Activated CD4-positive, alpha-beta T cell treated with anti-CD3 and anti-CD28 coated beads for 48 hours (primary cell): ENCODE results near the gene TMTC4.
A peak's percentile ranks its signal among the peaks of the same experiment; 100 is the strongest.
"Not testable (repeated sequence)": the region's sequence is repeated elsewhere in the genome, so short reads cannot be mapped to it uniquely, and the experiment has no call there.

Experiments used
- DNase-seq: peaks from one replicate; pipeline ENCODE4 v3.0.0-alpha.2; 2020

Gene TMTC4

DNA sequence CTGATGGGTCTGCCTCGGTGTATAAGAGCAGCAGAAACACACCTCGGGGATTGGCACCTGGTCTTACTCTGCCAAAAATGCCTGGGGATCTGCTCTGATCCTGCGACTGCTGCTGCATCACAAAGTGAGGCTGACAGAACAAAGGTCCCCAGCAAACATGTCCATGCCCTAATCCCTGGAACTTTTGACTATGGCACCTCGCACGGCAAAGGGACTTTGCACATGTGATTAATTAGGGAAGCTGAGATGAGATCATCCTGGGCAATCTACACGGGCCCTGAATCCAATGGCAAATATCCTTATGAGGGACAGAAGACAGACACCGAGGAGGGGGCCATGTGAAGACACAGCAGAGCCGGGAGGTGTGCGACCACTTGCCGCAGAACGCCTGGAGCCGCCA lies 94.5 kb downstream of the TMTC4 start:
- no peak for DNase-seq

DNA sequence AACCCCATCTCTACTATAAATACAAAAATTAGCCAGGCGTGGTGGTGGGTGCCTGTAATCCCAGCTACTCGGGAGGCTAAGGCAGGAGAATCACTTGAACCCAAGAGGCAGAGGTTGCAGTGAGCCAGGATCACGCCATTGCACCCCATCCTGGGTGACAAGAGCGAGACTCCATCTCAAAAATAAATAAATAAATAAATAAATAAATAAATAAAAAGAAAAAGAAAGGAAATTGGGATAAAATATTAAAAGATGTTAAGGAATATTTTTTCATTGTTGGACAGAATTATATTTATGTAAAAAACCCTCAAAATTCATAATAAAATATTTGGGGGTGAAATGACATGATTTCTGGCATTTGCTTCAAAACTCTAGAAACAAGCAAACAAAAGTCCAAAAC lies 97.4 kb downstream of the TMTC4 start:
- DNase-seq: not testable (repeated sequence)

DNA sequence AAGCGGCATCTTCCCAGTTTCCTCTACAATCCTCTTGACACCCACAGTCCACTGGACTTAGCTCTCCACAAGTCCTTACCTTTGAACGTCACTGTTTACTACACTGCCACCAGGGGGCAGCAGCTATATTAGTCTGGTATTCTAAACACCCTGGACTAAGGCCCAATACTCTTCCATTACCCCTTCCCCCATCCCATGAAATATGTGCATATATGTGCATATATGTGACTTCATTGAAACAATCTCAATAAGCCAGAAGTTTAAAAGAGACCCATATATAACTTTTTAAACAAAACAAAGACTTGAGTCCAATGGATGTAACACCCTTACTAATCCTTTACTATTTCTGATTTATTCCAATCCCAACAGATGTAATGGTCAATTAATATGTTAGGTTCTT lies 101.5 kb downstream of the TMTC4 start:
- DNase-seq: peak; percentile 81

DNA sequence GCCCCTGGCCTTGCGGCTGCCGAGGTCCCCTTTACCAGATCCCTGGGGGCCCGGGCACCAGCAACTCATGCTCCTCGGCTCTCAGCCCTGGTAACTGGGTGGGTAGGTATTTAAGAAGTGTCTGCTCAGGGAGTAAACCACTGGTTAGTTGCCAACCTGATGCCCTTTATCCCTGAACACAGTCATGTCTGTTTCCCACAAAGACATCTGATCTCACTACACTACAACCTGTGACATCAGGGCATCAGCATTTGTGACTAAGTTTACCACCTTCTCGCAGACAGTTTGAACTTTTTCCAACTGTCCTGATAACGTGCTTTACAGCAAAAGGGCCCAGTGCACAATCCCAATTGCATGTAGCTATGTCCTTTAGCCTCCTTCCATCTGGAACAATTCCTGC lies 108.1 kb downstream of the TMTC4 start:
- no peak for DNase-seq

DNA sequence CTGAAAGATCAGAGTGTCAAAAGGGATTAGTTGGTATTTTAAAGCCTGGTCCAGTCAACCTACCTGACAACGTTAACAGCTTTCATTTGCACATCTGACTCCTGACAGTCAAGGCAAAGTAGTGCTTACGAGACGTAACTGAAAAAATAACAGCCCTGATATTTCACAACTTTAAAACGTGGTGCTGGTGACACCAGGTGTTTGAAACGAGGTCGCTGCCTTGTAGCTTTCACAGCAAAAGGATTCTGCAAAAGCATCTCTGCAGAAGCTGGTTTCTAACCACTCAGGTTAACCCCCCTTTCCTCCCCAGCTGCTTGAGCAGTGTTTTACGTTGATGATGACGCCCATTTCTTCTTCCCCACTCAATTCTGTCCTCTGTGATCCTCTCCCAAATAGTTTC lies 109.3 kb downstream of the TMTC4 start:
- no peak for DNase-seq

DNA sequence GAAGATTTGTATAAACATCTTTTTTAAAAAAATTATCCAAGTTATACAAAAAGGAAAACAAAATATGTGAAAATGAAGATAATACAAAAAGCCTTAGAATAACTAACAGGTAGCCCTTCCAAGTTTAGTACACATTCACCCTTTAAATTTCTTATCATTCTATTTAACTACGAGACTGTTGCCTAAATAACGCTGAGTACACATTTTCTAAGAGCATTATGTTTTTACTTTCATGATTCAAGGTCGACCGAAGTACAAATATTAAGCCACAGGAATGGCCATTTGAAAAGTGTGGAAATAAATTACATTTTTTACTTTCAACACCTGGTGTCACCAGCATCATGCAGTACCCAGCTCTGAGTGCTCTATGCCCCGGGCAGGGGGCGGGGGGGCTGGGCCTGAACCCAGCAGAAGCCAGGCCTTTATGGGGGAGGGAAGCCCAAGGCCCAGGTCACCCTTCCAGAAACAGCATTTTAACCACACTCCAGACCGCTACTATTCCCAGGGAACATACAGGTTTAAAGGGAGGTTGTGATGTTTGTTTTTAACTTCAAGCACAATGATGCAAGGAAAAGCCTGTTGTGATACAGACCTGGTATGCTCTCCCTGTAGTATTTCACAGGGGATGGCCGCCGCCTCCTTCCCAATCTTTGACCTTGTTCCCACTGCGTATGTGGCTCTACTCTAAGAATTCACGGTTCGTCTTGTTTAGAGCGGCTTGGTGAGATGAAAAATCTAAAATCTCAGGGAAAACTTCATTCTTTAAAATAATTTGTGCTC lies 110.0 kb downstream of the TMTC4 start:
- no peak for DNase-seq

DNA sequence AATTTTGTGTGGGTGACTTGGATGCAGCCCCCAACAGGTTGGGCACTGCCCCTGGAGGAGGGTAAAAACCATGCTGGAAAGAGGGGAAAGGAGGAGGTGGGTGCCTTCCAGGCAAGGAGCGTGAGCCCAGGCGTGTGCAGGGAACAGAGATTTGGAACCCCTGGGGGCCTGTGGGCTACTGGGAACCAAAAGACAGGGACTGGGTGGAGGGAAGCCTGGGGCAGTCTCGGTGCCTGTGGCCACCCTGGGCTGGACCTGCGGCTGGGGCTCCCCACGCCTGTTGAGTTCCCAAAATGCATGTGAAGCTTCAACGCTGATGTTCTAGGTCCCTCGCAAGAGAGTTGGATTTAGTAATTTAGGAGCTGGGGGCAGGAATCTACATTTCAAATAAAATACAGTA lies 110.8 kb downstream of the TMTC4 start:
- no peak for DNase-seq

DNA sequence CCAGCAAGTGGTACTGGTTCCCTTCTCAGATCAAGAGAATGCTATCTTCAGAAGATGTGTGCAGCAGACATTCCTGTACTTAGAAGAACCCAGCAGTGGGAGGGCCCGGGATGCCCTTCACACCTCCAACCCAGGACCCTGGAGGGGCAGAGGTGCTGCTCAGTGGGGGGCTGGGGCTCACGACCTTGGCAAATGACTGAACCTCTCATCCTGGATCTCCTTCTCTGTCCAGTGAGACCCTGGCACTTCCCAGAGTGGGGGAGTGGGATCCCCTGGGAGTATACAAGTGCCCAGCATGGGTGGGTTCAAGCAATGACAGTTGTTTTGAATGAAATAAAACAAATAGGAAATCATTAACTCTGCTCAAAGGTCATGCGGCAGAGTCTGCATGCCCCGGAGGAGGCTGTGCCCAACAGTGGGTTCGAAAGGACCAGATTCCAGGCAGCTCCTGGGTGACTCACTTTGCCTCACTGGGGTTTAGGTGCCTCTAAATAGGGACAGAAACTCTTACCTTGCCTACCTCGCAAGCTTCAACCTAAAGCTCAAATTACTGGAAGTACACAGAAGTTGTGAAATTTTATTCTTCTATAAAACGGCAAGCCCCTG lies 112.9 kb downstream of the TMTC4 start:
- DNase-seq: no peak

DNA sequence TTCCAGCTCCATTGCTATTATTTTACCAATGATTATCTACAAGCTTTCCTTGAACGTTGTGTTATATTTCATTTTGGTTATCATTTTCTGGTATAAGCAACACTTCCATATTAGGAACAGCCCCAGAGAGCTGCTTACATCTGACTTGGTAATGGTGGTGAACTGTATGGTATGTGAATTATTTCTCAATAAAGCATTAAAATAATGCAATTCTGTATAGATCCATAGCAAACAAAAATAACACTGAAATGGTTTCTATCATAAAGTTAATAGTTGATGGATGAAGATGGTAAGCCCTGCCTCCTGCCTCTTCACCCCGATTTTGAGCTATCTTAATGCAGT lies 113.5 kb downstream of the TMTC4 start:
- DNase-seq: no peak

DNA sequence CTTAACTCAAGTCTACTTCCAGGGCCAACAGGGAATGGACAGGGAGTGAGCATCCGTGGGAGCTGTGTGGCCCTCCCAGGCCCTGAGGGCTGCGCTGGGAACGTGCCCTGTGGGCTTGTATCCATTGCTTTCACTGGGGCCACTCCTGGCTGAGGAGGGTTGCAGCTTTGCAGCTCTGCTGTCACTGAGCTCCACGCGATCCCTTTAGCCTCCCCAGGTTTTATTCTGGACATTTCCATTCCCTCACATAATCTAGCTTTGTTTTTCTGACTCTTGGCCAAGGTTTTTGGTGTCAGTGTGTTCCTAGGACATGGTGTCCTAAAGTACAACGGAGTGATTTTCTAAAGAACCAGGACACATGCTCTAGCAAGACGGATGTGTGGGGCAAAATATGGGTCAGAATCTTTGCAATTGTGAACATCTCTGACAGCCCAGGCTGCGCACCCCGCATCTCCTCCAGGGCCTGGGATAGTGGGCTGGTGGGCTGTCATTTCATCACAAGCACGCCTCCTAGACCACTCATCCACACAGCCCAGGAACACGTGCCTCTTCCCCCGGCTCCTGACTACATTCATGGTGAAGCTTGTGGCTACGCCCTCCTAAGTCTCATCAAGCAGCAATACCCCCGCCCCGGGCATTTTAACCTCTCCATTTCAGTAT lies 114.0 kb downstream of the TMTC4 start:
- DNase-seq: no peak

DNA sequence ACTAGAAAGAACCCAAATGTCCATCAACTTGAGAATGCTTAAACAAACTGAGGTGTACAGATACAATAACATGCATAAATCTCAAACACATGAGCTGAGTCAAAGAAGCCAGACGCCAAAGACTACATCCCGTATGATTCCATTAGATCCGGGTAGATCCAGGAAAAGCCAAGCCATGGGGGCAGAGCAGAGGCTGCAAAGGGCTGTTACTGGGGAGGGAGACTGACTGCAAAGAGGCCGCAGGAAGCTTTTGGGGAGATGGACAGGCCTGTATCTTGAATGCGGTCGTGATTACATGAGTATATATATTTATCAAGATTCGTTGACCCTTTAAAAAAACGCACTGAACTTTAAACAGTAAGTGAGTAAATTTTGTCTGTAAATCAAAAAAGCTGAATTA lies 114.7 kb downstream of the TMTC4 start:
- no peak for DNase-seq
